ENCODE data around the gene AKIRIN2.

DNA sequence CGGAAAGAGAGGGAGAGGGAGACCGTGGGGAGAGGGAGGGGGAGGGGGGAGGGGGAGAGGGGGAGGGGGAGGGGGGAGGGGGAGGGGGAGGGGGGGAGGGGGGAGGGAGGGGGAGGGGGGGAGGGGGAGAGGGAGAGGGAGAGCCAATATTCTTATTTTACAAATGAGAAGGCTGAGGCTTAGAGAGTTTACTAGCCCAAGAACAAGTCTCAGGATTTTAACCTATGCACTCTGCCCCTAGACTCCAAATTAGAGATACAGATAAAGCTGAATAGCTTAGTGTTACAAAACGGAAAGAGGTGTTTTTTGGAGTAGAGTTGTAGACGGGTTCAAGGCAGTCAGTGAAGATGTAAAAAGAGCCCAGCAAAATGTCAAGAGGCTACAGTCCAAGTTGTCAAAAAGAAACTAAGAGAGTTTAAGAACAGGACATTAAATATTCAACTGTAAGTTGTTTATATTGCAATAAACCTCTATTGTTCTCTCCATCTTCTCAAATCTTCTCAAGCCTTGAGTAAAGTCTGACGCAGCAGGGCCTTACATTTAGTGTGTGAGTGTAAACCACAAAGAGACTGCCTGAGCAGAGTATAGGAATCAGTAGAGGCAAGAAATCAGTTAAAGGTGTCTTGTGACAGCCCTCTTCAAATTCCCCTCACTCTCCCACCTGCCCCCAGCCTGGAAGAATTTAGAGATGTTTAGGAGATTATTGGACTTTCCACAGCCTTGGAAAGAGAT lies 34.9 kb upstream of the AKIRIN2 start:
- TF ChIP-seq POLR2A (IDR thresholded peaks at IDR 0.05): no peak
- TF ChIP-seq, protein P1, sequence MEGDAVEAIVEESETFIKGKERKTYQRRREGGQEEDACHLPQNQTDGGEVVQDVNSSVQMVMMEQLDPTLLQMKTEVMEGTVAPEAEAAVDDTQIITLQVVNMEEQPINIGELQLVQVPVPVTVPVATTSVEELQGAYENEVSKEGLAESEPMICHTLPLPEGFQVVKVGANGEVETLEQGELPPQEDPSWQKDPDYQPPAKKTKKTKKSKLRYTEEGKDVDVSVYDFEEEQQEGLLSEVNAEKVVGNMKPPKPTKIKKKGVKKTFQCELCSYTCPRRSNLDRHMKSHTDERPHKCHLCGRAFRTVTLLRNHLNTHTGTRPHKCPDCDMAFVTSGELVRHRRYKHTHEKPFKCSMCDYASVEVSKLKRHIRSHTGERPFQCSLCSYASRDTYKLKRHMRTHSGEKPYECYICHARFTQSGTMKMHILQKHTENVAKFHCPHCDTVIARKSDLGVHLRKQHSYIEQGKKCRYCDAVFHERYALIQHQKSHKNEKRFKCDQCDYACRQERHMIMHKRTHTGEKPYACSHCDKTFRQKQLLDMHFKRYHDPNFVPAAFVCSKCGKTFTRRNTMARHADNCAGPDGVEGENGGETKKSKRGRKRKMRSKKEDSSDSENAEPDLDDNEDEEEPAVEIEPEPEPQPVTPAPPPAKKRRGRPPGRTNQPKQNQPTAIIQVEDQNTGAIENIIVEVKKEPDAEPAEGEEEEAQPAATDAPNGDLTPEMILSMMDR (IDR thresholded peaks at IDR 0.05): no peak
